H7 (cell line): ENCODE results near the gene COL27A1. TPM values are rescaled to one million over a fixed set of nuclear protein-coding genes. Genes with fewer than 3 reads are reported as not detected.
"Not testable (repeated sequence)": the region's sequence is repeated elsewhere in the genome, so short reads cannot be mapped to it uniquely, and the experiment has no call there.

Experiments
- DNase-seq: peaks from one replicate; pipeline ENCODE4 v3.0.0; 2012
- H3K27me3 ChIP-seq: 2 replicates; pipeline ENCODE4 v1.6.0; 2011; ENCODE audit warnings: mild to moderate bottlenecking, low read length; ENCODE audit not compliant: control insufficient read depth, insufficient read depth
- H3K36me3 ChIP-seq: replicated peaks from 2 replicates; pipeline ENCODE4 v1.5.1; 2011; ENCODE audit warnings: low read length; ENCODE audit not compliant: control insufficient read depth, insufficient read depth
- H3K4me3 ChIP-seq: 2 replicates; pipeline ENCODE4 v1.5.1; 2011; ENCODE audit warnings: low read depth, mild to moderate bottlenecking, control low read depth, low read length, moderate library complexity; ENCODE audit not compliant: insufficient read depth
- total RNA-seq: library from RNA; depleted of rRNA; stranded (reverse); fragments of >200 nt; shearing (Covaris generic); gene quantifications from 2 replicates; pipeline ENCODE4 v1.2.3, GENCODE V29; 2014

COL27A1 gene
- total RNA-seq, 1 experiment from 2014 or later, result 10.5 TPM

- not testable (repeated sequence) for H3K36me3 ChIP-seq, H3K27me3 ChIP-seq, DNase-seq, H3K4me3 ChIP-seq
These were observed 168.5 kb downstream of the COL27A1 start for GRCh38 chr9:114323849-114324248.

- no peaks in the 10 kb centered on the region for H3K27me3 ChIP-seq
- H3K36me3 ChIP-seq, result no peaks in the 10 kb centered on the region
- no peak overlapping the region for H3K4me3 ChIP-seq
- no peak for DNase-seq
These were observed 169.2 kb downstream of the COL27A1 start for GRCh38 chr9:114324492-114324891.

- not testable (repeated sequence) for DNase-seq
These were observed 169.6 kb downstream of the COL27A1 start for GRCh38 chr9:114324965-114325364.

GRCh38 chr9:114325684-114326254 is 170.4 kb downstream of the COL27A1 start:
- not testable (repeated sequence) for H3K36me3 ChIP-seq, H3K27me3 ChIP-seq, DNase-seq, H3K4me3 ChIP-seq

More at GRCh38 chr9:114324965-114325364, 169.6 kb downstream of the COL27A1 start:
- not testable (repeated sequence) for H3K36me3 ChIP-seq, H3K27me3 ChIP-seq, H3K4me3 ChIP-seq

GRCh38 chr9:114327749-114328148 is 172.4 kb downstream of the COL27A1 start:
- no peak for DNase-seq
- no peaks in the 10 kb centered on the region for H3K36me3 ChIP-seq
- H3K4me3 ChIP-seq, result no peak overlapping the region
- no peaks in the 10 kb centered on the region for H3K27me3 ChIP-seq

- not testable (repeated sequence) for DNase-seq
These were observed 173.1 kb downstream of the COL27A1 start for GRCh38 chr9:114328357-114328820.

GRCh38 chr9:114328937-114329624 is 173.7 kb downstream of the COL27A1 start:
- H3K4me3 ChIP-seq, H3K27me3 ChIP-seq, DNase-seq, H3K36me3 ChIP-seq: not testable (repeated sequence)

More at GRCh38 chr9:114328357-114328820, 173.1 kb downstream of the COL27A1 start:
- not testable (repeated sequence) for H3K27me3 ChIP-seq, H3K4me3 ChIP-seq, H3K36me3 ChIP-seq

- H3K27me3 ChIP-seq, H3K4me3 ChIP-seq, H3K36me3 ChIP-seq, DNase-seq: not testable (repeated sequence)
These were observed 174.3 kb downstream of the COL27A1 start, which contains the start of gene ORM2 for GRCh38 chr9:114329625-114330022. Gene ORM2, plus strand, starts transcription at chr9:114329869. Its CDS starts 36 bp downstream, at chr9:114329905.

GRCh38 chr9:114330636-114331035 is 175.3 kb downstream of the COL27A1 start:
- no peak for DNase-seq
- Histone ChIP-seq H3K4me3 (no peak overlapping the region), H3K36me3 (no peaks in the 10 kb centered on the region), H3K27me3 (no peaks in the 10 kb centered on the region)

- H3K4me3 ChIP-seq, DNase-seq, H3K36me3 ChIP-seq, H3K27me3 ChIP-seq: not testable (repeated sequence)
These were observed 176.2 kb downstream of the COL27A1 start for GRCh38 chr9:114331229-114332195.

- H3K4me3 ChIP-seq, DNase-seq, H3K36me3 ChIP-seq, H3K27me3 ChIP-seq: not testable (repeated sequence)
These were observed 177.2 kb downstream of the COL27A1 start for GRCh38 chr9:114332474-114333040.

GRCh38 chr9:114333718-114334117 is 178.4 kb downstream of the COL27A1 start:
- not testable (repeated sequence) for DNase-seq, H3K4me3 ChIP-seq, H3K36me3 ChIP-seq, H3K27me3 ChIP-seq

- Histone ChIP-seq H3K4me3 (no peak overlapping the region), H3K27me3 (no peaks in the 10 kb centered on the region), H3K36me3 (peaks cover 11% of the 10 kb centered on the region)
- DNase-seq, result no peak
These were observed 179.2 kb downstream of the COL27A1 start for GRCh38 chr9:114334490-114334889.

- H3K4me3 ChIP-seq, result no peak overlapping the region
- H3K27me3 ChIP-seq, result no peaks in the 10 kb centered on the region
- peaks cover 14% of the 10 kb centered on the region for H3K36me3 ChIP-seq
- no peak for DNase-seq
These were observed 180.4 kb downstream of the COL27A1 start for GRCh38 chr9:114335745-114336144.
